NK-92 (cell line): Measurements from ENCODE around the gene NUMB.

ENCODE experiments used
- DNase-seq: peaks from one replicate; lab custom pipeline; 2025; ENCODE audit not compliant: unreplicated experiment; lab: John Stamatoyannopoulos, UW

The NUMB gene

DNA sequence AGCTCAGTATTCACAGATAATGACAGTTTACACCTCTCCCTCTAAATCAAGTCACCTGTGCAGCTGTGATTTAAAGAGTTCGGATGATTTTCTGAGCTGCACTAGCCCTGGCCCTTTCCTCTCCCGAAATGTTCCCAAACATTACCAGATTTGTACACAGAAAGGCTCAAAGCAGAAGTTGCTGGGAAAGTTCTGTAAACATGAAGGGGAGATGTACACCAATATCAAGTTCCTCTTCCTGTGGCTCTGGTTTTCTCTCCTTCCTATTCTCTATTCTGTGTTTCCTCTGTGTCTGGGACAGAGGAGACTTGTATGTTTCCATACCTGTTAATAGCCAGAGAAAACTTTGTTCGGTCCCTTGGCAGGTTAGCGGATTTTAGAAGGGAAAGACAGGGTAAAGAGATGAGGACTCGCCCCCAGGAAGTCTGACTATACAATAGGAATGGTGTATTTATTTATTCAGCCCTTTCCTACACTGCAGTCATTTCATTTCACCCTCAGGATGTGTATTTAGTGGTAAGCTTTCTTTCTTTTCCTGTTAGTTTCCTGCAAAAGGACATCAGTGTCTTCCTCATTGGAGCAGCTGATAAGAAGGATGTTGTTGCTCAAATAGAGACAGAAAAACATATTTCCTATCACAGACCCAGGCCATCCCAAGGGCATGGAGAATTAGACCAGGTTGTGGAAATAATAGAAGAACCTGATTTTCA is 7.6 kb upstream of the NUMB start:
- DNase-seq: no peak

DNA sequence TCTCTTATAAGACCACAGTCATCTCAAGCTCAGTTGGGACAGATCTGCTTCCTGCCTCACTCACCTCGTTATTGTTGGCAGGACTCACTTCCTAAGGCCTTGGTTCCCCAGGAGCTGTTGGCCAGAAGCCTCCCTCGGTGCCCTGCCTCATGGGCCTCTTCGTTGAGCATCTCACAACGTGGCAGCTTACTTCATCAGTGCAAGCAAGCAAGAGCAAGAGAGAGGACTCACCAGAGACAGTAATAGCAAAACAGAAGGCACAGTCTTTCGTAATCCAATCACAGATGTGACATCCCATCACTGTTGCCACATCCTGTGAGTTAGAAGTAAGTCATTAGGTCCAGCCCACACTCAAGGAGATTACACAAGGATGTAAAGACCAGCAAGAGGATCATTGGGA is 5.1 kb upstream of the NUMB start:
- DNase-seq: no peak

DNA sequence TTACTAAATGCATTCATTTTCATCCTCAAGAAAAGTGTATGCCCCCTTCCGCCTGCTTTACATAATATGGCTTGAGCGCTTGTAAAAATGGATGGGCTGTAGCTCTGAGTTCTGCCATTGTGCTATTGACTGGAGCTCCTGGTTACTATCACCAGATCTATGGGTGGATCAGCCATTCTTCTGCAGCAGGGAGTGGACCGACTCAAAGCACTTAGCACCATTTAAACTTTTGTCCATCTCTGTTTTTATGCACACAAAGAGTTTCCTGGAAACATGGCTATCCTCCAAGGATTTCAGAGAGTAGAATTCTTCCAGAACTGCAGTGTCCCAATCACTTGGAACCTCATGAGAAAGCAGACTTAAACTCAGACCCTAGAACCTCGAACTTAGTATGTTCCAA is 4.5 kb upstream of the NUMB start:
- DNase-seq: no peak

DNA sequence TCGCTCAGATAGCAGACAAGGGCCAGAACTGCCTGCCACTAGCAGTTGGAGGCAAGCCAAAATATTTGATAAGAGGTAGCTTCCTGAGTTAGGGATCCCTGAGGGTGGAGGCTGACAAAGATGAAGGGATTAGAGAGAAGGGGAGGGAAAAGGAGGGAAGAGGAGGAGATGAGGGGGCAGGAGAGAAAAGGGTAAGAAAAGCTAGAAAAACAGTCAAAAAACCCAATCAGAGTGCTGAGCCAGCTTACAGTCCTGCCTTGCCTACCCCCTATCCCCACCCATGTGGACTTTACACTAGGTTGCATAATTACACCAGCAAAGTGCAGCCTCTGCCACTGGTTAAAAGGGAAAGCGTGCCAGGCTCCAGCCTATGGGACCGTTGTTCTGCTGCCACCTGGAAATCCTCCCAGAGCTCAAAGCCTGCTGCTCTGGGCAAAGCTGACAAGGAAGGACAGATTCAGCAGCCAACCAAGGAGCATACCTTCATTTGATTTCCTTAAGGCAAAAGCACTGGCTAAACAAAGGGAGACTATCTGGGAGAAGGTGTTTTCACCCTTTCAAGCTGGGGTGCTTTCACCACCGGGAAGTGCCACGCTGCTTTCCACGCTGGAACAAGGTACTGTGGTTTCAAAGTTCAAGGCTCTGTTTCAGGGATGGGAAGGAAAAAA is 3.8 kb upstream of the NUMB start:
- no peak for DNase-seq

DNA sequence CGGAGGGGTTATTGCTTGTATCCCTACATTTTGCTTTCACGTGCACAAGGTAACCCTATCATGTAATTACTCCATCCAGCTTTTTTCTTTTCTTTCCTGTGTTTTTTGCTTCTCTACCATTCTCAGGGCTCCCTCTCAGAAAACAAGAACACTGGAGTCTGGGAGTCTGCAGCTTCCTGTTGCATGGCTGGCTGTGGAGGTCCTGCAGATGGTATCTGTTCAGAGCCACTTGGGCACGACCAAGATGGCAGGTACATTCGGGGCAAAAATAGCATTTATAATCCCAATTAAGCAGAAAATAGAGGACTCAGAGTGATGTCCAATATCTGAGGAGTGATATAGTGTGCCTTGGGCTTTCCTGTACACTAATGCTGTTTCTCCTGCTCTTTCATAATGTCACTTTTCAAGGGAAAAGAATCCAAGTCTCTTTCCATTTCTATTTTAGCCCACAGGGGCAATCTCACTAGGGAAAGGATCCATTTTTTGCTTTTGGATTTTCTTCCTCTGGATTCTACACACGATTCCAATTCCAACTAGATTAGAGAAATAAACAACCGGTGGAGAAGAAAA is 3.2 kb upstream of the NUMB start:
- DNase-seq: no peak

DNA sequence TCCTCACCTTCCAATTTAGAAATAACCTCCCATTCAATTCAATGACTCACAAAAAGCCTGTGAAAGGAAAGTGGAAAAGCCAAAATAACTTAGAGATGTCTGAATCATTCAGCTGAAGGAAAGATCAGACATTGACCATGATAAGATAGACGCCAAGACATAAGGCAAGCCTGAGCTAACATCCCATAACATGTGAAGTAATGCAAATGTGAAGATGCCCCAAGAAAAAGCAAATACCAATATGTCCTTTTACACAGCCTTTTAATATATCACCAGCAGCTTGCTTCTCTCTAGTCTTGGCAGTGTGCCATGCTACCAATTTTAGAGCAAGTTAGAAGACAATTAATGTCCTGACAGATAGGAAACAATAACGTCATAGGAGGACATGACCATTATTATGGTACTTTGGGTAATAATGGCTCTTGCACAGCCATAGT is 2.4 kb upstream of the NUMB start:
- no peak for DNase-seq

DNA sequence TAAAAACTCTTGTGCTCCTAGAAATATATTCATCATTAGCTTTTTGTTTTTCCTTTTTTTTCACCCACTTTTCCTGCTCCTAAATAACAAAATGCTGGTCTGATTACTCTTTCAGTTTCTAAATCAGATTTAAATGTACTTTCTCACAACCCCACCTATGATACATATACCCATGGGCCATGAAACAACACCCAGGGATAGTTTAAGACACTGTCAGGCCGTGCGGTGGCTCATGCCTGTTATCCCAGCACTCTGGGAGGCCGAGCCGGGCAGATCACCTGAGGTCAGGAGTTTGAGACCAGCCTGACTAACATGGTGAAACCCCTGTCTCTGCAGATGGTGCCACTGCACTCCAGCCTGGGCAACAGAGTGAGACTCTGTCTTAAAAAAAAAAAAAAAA is 1.6 kb upstream of the NUMB start:
- DNase-seq: no peak

DNA sequence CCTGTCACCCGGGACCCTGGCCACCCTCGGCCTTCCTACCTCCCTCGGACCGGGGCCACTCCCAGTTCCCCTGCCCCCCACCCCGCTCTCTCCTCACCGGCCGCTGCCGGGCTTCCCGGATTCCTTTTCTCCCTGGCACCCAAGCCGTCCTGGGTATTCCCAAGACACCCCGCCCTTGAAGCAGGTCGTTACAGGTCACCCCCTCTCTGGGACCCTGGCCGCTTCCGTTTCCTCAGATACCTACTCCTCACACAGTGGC is 493 bp downstream of the NUMB start:
- DNase-seq: no peak

DNA sequence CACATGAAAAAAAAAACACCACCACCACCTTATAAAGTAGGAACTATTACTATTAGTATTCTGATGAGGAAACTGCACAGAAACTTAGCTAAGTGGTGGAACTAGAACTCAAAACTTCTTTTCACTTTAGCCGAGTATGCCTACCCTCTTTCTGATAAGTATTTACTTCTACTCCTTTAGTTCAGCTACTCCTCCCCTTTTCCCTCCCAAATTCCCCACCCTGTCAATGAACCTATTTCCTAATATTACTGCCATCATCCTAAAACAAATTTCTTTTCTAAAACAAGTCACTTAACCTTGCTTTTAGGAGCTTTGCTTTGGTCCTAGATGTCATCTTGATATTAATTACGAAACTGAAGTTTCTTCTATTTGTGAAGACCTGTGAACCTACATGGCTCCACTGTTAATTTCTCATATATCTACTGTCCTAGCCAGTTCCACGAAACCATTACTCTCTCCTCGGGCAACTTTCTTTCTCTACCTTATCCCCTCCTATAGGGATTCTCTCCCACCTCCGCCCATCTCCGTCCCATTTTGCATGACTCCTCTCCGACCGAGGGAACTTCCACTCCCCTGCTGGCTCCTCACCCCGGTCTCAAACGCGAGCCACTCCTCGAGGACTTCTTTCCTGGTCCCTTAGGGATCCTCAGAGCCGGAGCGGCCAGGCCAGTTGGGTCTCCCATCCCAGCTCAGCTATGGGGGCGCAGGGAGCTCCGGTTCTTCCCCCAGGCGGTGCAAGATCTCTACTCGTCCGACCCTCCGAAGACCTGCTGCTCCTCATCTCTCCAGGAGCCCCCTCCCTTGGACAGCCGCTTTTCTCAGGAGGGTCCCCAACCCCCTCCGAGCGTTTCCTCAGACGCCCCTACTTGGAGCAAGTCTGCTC is 1.1 kb downstream of the NUMB start:
- DNase-seq: no peak

DNA sequence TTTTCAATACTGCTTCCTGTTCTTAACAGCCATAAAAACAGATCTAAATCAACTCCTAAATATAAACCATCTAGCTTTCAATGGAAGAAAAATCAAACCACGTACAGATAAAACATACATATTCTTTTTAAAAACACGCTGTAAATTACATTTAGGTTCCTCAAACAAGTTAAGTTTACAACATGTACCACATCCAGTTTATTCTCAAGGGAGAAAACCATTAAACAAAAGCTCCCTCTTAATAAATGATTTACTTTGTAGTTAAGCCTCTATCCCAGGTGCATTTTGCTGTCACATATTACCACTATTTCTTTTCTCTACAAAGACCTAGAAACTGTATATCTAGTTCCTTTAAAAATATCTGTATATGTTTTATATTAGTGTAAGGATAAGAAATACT is 3.1 kb downstream of the NUMB start:
- no peak for DNase-seq

DNA sequence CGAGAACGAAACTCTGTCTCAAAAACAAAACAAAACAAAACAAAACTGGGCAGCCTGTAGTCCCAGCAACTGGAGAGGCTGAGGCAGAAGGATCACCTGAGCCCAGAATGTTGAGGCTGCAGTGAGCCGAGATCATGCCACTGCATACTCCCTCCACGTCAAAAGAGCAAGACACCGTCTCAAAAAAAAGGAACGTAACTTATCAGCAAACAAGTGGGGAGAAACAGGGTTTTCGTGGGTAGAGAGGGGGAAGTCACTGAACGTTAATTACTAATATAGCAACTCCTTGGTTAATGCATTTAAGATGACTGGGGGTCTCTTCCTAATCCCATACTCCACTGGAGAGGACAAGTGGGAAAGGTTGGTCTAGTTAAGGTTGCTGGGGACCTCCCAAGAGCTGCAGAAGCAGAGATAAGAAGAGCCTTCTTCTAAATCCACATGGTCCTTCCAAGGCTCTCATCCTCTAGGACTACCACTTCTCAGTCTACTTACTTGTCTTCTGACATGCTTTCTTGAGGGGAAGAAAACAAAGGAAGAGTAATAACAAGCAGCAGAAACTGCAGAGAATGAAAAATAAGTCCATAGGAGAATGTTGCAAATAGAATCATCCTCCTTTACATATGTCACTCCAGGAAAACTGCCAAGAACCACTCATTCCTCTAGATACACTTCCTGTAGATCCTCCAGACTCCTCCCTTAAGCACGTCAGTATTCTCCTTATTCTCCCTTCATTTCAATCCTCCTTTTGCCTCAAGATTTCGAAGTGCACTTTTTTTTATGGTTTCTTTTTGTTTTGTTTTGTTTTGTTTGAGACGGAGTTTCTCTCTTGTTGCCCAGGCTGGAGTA is 5.8 kb downstream of the NUMB start:
- DNase-seq: no peak

DNA sequence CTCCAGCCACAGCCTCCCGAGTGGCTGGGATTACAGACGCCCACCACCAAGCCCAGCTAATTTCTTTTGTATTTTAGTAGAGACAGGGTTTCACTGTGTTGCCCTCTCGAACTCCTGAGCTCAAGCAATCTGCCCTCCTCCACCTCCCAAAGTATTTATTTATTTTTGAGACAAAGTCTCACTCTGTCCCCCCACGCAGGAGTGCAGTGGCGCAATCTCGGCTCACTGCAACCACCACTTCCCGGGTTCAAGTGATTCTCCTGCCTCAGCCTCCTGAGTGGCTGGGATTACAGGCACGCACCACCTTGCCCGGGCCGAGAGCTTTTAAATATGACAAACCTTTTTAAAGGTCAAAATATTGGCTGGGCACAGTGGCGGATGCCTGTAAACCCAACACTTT is 14.6 kb downstream of the NUMB start:
- DNase-seq: no peak

DNA sequence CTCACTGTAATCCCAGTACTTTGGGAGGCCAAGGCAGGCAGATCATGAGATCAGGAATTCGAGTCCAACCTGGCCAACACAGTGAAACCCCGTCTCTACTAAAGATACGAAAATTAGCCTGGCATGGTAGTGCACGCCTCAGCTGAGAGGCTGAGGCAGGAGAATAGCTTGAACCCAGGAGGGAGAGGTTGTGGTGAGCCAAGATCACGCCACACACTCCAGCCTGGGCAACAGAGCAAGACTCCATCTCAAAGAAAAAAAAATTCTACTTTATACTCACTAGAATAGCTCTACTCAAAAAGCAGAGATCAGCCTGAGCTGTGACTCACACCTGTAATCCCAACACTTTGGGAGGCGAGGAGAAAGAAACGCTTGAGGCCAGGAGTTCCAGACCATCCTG is 17.1 kb downstream of the NUMB start:
- no peak for DNase-seq

DNA sequence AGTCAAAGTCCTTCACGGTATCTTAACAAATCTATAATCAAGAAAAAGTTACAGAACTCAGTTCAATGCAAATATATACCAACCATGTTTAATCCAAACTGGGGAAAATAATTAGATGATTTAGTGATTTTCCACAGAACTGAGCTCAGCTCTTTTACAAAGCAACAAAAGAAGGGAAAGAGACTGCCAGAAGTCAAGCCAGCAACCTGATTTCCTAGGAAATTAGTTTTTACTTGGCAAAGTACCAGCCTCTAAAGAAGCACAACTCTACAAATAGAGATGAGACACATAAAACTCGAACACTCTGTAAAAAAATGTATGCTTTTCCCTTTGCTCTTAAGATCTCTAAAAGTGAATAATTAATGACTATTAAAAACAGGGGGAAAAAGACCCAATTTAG is 19.4 kb downstream of the NUMB start:
- DNase-seq: no peak

DNA sequence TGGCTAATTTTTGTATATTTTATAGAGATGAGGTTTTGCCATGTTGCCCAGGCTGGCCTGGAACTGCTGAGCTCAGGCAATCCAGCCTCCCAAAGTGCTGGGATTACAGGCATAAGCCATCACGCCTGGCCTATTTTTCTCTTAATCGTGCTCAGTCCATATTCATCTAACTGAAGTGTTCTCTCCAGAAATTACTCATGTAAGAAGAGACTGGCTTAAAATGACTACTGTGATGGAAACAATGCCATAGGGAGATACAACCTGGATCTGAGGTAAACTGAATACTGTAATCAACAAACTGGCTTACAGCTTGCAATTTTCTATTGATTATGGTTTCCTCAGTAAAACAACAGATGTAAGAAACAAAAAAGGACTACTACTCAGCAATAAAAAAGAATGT is 21.1 kb downstream of the NUMB start:
- no peak for DNase-seq

DNA sequence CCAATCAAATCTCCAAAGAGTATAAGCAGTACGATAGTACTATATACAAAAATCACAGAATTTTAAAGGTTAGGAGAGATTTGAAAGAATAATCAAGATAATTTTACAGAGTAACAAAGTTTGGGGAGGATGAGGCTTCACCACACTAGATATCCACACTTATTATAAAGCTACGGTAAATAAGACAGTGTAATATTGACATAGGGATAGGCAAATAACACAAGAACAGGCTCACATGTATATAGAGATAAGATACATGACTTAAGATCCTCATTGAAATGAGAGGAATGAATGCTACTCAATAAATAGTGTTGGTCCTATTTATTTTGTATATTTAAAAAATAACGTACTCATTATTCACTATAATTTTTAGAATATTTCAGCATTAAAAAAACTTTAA is 26.2 kb downstream of the NUMB start:
- DNase-seq: no peak

DNA sequence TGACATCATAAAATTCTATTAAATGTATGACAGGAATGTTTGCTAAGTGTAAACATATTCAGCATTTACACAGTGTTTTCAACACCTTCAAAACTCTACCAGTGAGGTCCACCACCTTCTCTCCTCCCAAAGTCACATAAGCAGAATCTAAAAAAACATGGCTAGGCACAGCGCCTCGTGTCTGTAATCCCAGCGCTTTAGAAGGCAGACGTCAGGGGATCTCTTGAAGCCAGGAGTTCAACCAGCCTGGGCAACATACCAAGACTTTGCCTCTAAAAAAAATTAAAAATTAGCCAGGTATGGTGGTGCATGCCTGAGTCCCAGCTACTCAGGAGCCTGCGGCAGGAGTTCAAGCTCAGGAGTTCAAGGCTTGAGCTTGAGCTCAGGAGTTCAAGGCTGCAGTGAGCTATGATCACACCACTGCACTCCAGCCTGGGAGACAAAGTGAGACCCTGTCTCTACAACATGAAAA is 30.0 kb downstream of the NUMB start:
- DNase-seq: no peak

DNA sequence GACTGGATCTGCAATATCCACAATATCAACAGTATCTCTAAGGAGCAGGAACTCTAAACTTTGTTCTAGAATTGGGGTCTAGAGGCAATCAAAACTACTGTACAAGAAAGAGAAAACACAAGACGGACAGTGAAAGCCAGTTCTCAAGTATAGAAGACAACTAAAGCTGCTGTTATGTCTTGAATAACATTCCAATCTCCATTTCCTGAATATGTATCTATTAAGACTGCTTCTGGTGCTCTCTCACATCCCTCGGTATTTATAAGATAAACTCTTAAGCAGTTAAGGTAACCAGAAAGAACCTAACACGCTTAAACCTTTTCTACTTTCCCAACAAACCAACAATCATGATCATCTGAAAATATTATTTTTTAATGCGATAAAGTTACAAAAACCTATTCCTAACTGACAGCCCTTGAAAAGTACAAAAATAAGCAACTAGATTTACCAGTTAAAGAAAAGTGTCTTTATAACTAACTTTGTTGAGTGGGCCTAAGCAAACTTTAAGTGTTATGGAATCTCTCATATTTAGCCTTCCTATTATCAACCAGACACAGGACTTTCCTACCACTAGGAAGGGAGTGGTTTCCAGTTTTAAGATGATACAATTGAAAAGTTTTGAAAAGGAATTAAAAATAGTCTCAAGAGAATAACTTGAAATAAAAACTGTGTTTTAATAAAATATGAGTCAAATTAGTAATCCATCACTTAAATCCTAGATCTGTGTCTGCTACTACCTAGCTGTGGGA is 30.7 kb downstream of the NUMB start:
- DNase-seq: no peak

DNA sequence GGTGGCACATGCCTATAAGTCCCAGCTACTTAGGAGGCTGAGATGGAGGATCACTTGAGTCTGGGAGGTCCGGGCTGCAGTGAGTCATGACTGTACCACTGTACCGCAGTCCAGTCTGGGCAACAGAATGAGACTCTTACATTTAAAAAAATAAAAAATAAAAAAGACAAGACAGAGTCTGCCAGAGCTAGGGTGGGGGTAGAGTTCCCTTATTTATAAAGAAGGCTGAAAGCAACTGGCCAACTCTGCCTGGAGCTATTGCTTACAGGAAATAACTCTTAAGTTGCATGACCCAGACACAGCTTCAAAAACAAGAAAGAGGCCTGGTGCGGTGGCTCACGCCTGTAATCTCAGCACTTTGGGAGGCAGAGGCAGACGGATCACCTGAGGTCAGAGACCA is 31.5 kb downstream of the NUMB start:
- DNase-seq: no peak

DNA sequence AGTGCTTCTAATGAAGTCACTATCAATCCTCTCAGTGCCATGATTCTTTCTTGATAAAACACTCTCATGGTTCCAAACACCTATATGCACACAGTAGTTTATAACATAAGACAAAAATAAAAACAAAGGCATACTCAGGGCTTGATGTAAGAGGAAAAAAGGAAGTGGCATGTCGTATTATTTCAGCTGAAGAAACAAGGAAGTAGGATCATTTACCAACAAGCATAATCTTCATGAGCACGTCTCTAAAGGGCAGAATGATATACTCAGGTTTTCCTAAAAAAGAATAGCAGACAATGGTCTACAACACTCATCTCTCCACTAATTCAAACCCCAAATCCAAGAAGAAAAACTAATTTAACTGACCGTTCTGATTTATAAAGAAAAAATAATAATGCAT is 33.9 kb downstream of the NUMB start:
- no peak for DNase-seq
